GM21576 (cell line): ENCODE data around the gene BUD23.
"Not testable (repeated sequence)": the region's sequence is repeated elsewhere in the genome, so short reads cannot be mapped to it uniquely, and the experiment has no call there.

Source experiments
- ATAC-seq: cut with Tn5 transposase; IDR thresholded peaks from one replicate; pipeline ENCODE4 v1.9.1; 2021; ENCODE audit warnings: mild to moderate bottlenecking, moderate library complexity; ENCODE audit not compliant: unreplicated experiment

BUD23 gene

DNA sequence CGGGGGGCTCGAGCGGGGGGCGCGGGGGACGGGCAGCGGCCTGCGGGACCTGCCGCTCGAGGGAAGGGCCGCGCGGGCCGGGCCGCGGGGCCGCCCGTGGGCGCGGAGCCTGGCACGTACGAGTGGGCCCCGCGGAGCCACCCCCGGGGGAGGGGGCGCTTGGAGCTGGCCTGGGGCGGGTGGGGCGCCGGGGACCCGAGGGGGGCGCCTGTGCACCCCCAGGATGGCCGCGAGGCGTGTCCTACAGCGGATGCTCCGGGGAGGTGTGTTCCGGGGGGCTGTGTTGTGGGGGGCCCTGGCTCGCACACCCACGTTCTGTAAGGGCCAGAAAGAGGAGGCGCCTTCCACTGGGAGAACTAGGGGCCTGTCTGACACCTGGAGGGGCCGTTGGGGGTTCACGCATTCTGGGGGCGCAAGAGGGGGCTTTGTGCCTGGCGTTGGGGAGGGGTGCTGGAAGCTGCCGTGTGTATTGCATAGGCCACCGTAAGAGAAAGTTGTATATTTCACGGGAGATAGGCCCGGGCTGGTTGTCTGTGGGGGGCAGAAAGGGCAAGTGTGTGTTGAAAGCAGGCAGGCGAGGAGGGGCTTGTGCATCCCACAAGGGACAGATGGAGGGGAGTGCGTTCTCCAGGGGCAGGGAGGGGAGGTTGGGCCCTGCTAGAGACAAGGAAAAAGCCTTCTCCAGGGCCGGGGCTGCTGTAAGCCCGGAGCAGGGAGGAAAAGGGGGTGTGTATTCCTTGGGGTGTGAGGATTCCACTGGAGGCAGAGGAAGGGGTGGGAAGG lies 15.1 kb upstream of the BUD23 start:
- no peak for ATAC-seq

DNA sequence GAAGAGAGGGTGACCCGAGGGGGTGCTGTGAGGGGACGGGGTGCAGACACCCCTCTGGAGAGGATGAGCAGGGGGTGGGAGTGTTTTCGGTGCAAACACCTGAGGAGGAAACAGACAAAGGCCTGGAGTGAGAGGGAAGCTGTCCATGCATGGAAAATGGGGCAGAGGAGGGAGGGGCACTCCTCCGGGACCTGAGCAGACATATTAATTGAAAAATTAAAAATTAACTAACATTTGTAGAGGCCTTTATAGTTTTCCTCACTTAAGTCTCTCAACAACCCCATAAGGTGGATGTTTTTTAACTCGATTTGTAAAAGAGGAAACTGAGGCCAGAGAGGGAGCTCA lies 14.5 kb upstream of the BUD23 start:
- ATAC-seq, result no peak

DNA sequence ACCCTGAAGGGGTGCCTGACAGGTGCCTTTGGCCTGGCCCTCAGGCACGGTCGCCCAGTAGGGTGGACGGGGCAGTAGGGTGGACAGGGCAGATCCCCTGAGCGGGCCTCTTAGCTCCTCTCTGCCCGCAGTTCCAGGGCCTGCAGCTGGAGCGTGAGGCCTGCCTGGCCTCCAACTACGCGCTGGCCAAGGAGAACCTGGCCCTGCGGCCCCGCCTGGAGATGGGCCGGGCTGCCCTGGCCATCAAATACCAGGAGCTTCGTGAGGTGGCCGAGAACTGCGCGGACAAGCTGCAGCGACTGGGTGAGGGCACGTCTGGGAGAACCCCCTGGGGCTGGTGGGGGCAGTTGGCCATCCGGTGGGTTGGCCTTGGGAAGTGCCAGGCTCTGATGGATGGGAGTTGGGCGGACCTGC lies 14.1 kb upstream of the BUD23 start:
- ATAC-seq, result no peak

DNA sequence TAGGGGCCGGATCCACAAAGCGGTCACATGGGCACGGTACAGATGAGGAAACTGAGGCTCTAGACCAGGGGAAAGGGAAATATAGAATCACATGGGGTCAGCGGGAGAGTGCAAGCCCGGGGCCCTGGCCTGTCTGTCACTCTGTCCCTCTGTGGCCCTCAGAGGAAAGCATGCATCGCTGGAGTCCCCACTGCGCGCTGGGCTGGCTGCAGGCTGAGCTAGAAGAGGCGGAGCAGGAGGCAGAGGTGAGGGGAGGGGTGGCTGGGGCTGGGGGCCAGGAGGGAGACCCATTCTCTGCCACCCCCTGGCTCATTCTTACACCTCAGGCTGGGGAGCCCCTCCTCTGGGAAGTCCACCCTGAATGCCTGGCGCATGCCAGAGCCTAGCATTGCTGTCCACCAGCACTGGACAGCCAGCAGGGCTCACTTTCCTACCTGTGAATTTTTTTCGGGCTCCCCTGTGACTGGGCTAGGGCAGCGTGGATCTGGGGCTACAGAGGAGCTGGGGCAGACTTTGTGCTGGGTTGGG lies 13.5 kb upstream of the BUD23 start:
- no peak for ATAC-seq

DNA sequence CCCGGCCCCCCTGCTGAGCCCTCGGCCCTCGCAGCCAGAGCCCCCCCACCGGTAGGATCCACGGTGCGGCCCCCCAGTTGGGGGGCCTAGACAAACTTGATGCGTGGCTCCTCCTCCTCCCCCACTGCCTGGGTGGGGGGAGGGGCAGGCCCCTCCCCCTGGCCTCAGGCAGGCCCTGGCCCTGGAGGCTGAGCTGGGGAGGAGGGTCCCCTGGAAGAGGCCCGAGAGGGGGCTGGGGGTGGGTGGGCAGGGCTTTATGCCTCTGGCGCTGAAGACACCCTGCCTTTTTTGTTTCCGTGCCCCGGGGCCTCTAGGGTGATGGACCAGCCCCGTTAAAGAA lies 12.1 kb upstream of the BUD23 start:
- no peak for ATAC-seq

DNA sequence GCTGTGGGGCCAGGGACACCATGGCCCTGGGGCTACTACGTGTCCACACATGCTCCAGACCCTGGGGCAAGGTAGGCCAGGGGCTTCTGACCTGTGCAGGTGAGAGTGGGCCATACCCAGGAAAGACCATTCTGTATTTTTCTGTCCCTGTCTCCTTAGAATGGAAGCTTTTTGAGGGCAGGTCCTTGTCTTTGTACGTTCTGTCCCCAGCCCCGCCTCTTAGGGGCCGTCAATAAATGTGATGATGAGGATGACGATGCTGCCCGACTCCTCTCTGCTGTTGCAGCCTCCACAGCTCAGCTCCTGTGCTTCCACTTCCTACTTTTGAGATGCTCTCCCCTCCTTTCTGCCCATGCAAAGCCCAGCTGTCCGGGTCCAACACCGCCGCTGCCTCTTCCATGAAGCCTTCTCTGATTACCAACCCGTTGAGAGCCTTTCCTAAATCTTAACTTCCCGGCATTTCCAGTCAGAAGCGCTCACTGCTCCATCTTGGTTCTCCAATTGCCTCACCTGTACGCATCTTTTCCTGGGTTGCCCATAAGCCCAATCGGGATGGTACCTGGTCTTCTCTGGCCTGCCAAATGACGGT lies 11.4 kb upstream of the BUD23 start:
- no peak for ATAC-seq

DNA sequence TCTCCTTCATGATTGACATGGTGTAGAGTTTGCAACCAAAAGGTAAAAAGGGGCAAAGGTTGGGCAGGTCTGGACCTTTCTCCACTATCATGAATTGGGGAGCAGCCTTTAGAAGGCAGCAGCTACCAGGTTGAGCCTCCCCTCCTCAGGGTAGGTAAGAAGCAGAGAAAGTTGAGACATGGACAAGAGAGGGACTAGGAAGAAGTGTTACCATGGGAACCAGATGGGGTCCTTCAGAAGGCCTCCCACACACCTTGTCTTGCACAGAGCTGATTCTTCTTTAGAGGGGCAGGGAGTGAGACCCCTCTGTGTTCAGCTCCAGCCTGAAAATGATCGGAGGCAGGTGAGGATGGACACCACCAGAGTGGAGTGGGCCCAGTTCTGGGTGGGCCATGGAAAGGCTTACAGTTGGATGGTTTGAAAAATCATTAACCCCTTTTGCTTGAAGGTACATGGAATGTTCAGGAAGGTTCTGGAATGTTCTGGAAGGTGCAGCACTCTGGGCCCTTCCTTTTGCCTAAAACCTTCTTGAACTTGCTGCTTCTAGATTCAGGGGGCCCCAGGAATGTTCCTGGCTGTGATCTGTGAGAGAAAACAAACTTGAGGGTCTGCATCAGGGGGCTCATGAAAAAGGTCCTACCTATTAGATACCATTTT lies 8.8 kb upstream of the BUD23 start:
- no peak for ATAC-seq

DNA sequence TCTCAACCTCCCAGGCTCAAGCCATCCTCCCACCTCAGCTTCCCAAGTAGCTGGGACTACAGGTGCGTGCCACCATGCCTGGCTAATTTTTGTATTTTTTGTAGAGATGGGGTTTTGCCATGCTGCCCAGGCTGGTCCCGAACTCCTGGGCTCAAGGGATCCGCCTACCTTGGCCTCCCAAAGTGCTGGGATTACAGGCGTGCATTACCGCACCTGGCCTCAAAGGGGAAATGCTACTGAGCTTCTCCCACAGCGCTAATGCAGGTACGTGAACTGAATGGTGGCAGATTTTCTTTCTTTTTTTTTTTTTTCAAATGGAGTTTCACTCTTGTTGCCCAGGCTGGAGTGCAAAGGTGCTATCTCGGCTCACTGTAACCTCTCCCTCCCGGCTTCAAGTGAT lies 7.3 kb upstream of the BUD23 start:
- ATAC-seq, result not testable (repeated sequence)

DNA sequence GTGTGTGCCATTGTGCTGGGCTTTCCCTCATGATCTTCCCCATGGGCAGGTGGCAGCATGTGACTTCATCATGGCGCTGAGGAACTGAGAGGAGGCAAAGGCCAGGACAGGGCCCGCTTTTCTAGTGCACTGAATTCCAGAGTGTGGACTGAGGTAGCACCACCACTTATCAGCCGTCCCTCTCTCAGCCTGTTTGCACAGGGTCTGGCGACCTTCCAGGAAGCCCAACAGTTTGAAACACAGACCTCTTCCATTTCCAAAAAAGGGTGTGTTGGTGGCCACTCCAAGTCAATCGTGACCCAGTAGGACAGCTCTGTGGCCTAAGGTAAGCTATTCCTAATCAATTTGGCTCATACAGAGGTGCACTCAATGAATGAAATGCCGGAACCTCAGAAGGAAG lies 4.5 kb upstream of the BUD23 start:
- ATAC-seq, result no peak

DNA sequence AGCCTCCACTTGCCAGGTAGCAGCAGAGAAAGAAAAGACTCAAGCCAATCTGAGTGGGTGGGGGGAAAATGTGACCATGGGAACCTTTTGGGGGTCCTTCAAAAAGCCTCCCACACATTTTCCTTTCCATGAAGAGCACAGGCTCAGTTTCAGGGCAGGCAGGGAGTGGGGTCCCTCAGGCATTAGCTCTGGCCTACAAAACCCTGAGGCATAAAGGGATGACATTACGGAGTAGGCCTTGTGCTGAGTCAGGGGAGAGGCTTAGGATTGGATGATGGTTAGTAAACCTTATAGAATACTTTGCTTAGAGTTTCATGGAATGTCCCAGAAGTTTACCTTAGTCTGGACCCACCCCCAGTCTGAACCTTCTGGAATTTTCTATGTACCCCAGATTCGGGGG lies 3.7 kb upstream of the BUD23 start:
- ATAC-seq, result no peak

DNA sequence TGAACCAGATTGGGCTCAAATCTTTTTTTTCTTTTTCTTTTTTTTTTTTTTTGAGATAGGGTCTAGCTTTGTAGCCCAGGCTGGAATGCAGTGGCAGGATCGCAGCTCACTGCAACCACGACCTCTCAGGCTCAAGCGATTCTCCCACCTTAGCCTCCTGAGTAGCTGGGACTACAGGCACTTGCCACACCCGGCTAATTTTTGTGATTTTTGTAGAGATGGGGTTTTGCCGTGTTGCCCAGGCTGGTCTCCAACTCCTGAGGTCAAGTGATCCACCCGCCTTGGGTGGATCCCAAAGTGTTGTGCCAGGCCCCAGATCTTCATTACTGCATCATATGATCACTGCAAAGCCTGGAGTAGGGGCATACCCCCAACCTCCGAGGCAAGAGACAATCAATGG lies 2.9 kb upstream of the BUD23 start:
- no peak for ATAC-seq

DNA sequence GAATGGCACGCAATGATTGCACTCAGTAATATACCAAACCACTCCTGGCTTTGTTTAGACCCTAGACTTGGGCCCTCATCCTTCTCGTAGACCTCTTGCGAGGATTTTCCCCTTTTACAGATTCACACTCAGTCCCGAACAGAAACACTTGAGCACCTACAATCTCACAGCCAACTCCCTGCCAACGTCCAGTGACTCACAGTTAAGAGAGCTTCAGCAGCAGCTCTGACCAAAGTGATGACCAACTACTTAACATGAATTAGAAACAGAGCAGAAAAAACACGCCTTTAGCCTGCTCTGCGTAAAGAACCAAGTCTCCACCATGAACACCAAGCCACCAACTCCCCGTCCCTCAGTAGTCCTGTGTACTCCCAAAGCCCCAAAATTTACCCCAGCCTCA lies 2.4 kb upstream of the BUD23 start:
- ATAC-seq, result no peak

DNA sequence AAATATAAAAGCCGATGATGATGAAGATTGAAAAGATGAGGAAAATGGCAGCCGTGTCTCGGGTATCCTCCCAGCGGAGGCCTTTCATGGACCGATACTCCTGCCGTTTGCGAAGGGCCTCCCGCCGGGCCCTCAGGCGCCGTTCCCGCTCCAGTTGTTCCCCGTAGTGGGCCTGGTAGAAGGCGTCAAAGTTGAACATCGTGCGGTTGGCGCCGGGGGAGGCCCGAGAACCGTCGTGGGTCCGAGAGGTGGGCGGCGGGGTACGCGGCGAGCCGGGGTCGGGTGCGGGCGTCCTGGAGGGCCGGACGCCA lies 697 bp upstream of the BUD23 start:
- no peak for ATAC-seq

DNA sequence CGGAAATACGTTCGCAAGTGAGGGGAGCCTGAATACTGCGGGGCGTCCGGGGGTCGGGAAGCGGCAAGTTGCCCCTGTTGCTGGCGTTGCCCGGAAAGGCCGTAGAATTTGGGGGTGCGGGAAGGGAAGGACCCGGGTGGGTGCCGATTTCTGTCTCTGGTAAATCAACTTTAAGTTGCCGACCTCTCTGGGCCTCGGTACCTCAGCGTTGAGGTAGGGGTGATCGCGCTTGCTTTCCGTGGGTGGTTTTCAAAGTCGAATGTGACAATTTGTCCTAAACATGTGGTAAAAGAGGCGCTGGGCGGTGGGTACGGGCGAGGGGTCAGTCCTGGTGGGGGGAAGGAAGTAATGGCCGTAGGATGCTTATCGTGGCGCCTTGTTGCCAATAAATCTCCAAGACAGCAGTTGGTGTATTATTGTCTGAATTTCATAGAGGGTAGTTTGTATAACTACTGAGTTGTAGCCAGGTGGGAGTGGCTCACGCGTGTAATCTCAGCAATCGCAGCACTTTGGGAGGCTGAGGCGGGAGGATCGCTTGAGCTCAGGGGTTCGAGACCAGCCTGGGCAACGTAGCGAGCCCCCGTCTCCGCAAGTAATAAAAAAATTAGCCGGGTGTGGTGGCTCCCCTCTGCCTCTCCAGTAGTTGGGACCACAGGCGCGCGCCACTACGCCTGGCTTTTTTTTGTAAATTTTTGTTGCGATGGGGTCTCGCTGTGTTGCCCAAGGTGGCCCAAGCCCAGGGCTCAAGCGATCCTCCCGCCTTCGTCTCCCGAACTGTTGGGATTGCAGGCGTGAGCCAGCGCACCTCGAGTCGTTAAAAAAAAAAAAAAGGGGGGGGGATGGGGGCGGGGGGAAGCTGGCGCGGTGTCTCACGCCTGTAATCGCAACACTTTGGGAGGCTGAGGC lies 644 bp downstream of the BUD23 start:
- no peak for ATAC-seq

DNA sequence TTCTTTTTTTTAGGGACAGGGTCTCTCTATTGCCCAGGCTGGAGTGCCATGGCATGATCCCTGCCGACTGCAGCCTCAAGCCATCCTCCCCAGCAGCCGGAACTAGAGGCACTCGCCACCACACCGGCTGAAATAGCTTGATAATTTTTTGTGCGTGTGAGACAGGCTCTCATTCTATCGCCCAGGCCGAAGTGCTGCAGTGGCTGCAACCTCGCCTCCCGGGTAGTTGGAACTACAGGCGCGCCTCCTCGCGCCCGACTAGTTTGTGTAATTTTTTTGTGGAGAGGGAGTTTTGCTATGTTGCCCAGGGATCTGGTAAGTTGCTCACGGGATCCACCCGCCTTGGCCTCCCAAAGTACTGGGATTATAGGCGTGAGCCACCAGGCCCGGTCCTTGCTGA lies 1.9 kb downstream of the BUD23 start:
- no peak for ATAC-seq

DNA sequence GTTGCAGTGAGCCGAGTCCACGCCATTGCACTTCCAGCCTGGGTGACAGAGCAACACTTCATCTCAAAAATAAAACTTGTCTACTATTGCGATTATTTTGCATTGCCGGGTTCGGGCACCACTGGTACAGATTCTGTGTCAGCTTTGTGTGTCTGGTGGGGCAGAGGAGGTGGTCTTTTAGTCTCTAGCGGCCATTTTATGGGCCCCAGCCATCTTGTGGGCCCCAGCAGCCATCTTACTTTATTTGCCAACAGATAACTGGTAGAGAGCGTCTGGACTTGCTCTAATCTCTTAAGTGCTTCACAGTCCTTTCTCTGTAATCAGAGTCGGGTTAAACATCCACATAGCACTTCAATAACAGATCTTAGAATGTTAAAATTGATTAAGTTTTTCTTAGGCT lies 4.9 kb downstream of the BUD23 start:
- no peak for ATAC-seq

DNA sequence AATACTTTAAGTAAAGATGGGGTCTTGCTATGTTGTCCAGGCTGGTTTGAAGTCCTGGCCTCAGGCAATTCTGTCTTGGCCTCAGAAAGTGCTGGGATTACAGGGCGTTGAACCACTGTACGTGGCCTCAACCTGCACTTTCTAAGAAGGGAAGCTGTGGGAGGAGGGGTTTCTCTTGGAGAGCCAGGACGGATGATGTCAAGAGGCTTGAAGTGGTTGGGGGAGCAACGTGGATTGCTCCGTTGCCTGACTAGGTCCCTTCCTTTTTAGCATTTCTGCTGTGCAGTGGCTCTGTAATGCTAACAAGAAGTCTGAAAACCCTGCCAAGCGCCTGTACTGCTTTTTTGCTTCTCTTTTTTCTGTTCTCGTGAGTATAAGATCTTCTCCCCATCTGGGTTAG lies 7.2 kb downstream of the BUD23 start:
- ATAC-seq, result no peak

DNA sequence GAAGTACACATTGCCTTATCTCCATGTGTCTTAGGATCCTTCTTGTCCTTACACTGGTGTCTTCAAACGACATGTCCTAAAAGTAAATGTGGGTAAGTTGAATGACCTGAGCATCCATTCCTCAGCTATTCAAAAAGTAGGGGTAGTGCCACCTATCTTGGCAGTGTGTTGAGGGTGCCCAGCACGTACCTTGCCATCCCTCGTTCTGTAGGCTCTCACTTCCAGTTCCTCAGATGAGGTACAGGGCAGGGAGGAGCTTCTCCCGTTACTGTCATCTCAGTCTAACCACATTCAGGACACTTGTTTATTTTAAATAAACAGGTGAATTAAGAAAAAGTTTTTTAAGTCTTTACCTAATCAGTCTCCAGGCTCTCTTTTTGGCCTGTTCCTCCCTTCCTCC lies 13.0 kb downstream of the BUD23 start:
- ATAC-seq, result no peak

DNA sequence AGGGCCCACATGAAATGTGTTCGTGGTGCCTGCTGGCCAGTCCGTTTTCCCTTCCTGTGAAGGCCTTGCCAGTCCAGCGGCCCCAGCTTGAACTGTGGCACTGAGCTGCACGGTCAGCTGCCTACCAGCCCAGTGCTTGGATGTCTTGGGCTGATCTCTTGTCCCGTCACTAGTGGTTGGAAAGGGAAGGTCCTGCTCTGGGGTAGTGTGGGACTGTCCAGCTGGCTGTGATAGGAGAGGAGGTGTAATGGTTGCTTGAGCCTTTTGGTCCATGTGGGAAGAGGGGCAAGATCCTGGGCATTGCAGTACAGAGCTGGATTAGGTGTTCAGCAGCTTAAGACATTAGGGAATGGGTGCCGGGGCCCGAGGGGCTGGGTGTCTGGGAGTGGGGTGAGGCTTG lies 15.0 kb downstream of the BUD23 start:
- no peak for ATAC-seq

DNA sequence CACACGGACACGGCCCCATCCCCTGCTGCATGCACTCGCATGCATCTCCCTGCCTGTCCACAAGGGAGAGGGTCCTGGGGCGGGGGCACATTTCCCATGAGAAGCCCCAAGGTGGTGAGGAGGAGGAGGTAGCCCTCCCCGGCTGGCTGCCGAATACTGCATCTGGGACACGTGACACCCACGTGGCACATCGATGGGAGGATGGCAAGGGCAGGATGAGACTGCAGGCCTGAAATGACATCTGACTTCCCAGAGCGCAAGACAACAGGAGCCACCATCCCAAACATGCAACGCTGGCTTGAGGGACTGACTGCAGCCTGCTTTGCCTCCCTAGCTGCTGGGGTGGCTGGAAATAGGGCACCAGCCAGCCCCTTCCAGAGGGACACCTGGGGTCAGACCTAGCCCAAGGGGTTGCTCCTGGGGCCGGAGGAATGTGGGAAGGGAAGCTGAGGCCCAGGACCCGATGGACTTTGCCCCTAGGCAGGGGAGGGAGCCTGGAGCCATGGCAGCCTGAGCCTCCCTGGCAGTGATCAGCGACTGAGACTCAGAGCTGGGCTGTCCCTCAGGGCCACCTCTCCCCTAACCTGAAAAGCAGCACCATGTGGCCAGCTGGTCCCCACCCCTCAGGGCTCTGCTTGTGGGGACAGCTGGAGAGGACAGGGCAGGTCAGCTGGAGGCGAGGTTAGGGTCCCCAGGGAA lies 16.1 kb downstream of the BUD23 start:
- ATAC-seq, result no peak

DNA sequence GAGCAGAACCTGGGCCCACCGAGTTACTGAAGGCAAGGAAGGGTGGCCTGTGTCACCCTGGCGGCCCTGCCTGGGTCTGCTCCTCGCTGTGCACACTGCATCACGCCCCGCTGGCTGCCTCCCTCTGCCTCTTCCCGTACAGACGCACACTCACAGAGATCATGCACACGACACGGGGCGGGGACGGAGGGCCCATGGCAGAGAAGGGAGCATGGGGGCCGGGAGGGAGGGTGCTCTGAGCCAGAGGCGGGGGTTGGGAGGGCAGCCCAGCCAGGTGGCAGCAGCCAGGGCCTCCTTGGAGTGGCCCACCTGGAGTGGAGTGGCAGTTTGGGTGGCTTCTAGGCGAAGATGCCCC lies 16.6 kb downstream of the BUD23 start:
- ATAC-seq, result no peak
